HG02798 (cell line): Measurements from ENCODE around the gene EIF1.

Experiments
- ATAC-seq: cut with Tn5 transposase; IDR thresholded peaks from one replicate; pipeline ENCODE4 v1.9.1; 2021; ENCODE audit warnings: mild to moderate bottlenecking; ENCODE audit not compliant: unreplicated experiment, poor library complexity

Gene EIF1

GRCh38 chr17:41731836-41732235, 43.2 kb downstream of the EIF1 start:
- no peak for ATAC-seq

DNA sequence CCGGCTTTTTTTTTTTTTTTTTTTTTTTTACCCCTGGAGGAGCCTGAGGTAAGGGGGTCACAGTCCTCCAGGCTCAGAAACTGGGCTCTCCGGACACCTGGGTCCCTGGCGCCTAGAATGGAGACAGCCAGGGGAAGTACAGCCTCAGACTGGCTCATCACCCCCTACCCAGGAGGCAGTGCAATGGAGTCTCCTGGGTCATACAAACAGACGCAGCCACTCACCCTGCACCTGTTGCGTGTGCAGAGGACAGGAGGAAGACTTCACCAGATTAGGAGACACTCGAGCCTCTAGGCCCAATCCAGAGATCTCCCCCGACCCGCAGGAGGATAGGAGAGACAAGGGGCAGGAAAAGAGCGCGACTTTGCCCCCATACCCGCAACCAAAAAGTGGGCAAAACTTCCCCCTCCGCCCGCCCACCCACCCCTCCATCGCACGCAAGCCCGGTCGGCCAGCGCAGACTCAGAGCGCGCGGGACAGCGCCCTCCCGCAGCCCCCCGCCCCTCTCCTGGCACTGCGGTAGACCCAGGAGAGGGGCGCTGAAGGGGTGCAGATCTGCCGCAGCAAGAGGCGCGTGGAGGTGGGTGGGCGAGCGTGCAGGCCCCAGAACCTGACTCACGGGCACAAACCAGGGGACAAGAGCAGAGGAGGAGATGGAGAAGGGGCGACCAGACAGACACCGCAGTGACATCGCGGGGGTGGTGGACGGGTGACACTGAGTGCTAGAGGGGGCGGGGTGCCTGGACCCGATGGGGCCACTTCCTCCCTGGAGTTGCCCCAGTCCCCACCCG, 44.9 kb downstream of the EIF1 start:
- no peak for ATAC-seq

DNA sequence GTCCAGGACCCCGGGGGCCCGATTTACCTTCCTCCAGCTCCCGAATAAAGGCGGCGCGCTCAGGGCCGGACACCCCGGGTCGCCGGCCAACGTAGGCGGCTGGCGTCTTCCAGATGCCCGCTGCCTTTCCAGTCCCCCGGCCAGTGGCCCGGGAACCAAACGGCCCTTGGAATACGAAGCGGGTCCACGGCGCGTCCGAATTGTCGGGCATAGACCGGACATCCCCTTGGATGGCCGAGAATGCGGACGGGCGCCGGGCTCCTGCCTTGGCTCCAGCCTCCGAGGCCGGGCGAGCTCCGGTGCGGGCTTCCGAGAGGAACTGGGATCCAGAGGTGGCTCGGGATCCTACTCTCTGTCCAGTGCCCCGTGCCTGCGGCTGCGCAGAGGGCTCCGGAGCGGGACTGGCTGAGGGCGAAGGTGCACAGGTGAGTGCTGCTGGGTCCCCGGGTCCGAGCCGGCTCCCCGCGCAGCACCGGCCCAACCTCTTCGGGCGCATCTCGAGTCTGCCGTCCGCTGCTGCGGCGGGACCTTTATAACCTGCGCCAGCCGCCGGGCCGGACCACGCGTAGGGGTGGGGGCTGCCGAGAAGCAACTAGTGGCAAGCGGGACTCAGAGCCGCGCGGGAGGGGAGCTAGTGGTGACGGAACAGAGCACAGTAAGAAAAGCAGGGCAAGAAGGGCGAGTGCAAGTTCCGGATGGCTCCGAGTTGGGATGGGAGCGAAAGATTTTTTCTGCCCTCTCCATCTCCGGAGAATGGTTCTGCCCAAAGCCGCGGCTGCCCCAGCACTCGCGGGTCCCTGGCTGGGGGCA, 45.7 kb downstream of the EIF1 start, which contains the start of gene HAP1:
Gene HAP1, minus strand, starts transcription at position 505 of the 810 bp plus-strand sequence. Its CDS starts 9 bp downstream, at position 496.
- ATAC-seq: no peak

GRCh38 chr17:41734949-41735313, 46.2 kb downstream of the EIF1 start:
- no peak for ATAC-seq

GRCh38 chr17:41735744-41736143, 47.1 kb downstream of the EIF1 start:
- no peak for ATAC-seq

DNA sequence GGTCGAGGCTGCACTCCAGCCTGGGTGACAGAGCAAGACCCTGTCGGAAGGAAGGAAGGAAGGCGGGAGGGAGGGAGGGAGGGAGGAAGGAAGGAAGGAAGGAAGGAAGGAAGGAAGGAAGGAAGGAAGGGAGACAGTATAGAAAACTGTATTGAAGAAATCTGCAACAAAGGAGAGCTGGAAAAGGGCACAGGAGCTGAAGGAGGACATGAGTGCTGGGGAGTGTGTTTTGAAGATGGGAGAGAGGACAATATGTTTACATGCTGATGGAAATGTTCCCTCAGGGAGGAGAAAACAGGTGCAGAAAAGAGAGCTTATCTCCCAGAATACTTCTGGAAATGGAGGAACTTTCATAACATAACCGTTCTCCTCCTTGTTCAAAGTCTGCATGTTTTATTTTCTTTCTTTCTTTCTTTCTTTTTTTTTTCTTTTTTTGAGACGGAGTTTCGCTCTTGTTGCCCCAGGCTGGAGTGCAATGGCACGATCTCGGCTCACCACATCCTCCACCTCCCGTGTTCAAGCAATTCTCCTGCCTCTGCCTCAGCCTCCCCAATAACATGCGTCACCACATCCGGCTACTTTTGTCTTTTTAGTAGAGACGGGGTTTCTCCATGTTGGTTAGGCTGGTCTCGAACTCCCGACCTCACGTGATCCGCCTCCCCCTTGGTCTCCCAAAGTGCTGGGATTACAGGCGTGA, 48.4 kb downstream of the EIF1 start:
- ATAC-seq: no peak

GRCh38 chr17:41737680-41738023, 49.0 kb downstream of the EIF1 start:
- no peak for ATAC-seq

GRCh38 chr17:41738077-41738800, 49.6 kb downstream of the EIF1 start:
- peak; percentile 77 for ATAC-seq

DNA sequence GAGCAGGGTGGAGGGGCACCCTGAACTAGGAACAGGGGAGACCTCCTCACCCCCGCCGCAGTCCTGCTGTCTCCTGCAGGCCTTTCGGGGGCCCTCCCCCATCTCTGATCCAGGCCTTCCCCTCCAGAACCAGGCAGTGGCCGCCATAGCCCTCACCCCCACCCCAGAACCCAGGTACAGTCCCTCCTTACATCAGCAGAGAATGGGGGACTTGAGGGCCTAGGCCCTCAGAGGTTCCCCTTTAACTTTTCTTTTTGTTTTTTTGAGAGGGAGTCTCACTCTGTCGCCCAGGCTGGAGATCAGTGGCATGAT, 50.1 kb downstream of the EIF1 start:
- ATAC-seq: no peak

DNA sequence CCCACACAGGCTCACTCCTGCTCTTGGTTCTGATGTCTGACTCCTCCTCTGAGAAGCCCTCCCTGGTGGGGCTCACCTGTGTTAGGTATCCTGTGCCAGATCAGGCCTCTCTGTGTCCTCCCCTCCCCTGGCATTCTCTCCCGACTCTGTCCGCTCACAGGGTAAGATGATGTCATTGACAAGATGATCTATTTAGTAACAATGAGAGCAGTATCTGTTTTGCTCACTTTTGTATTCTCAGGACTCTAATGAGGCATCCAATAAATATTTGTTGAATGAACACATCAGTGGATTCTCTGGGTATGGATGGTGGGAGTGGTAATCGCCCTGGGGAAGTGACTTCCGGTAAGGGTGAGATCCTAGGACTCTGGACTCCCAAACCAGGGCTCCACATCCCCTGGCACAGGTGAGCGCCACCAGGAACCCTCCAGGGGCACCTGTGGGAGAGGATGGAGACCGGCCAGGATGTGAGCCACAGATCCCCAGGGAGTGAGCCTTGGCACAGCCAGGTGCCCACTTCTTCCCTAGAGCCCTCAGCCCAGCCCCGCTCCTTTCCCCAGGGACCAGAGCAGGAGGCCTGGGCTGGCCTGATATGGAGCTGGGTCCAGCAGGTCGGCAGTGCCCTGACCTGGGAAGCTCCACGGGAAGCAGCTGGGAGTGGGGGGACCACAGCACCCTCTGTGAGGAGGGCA, 51.1 kb downstream of the EIF1 start:
- no peak for ATAC-seq

DNA sequence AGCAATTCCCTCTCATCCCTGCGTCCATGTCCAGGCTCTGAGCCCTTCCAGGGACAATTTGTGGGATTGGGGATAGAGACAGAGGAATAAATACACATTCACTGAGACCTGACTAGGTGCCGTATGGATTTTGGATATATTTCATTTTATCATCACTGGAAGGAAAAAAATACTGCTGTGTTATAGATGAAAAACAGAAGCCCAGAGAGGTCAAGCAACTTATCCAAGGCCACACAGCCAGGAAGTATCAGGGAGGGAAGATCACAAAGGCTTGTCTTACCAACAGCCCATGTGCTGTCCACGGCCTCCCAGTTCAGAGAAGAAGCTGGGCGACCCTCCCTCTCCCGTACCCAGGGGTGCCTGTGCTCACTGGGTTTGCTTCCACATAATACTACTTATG, 51.8 kb downstream of the EIF1 start:
- ATAC-seq: no peak

GRCh38 chr17:41741709-41742108, 53.0 kb downstream of the EIF1 start:
- ATAC-seq: no peak
